Neural cell (in vitro differentiated cells): Measurements from ENCODE around the gene RPS8. TPM values are rescaled to one million over a fixed set of nuclear protein-coding genes. Genes with fewer than 3 reads are reported as not detected.
A peak's percentile ranks its signal among the peaks of the same experiment; 100 is the strongest.

ENCODE experiments used
- H2AFZ ChIP-seq: fragments of 200-600, 300-800 bp; sonication (generic), shearing (Covaris generic); 2 replicates; pipeline ENCODE4 v1.6.0; 2014; ENCODE audit warnings: low read depth, mild to moderate bottlenecking, antibody characterized with exemption, low read length, moderate library complexity
- H3F3A ChIP-seq: fragments of 200-600 bp; shearing (Covaris generic); 2 replicates; pipeline ENCODE4 v1.6.1; 2016; ENCODE audit warnings: mild to moderate bottlenecking, moderate library complexity, mixed read lengths, antibody characterized with exemption, low read length; ENCODE audit not compliant: insufficient read depth, poor library complexity, severe bottlenecking
- H3K27ac ChIP-seq: fragments of 200-600, 300-800 bp; sonication (generic), shearing (Covaris generic); 2 replicates; pipeline ENCODE4 v1.5.1; 2014; ENCODE audit warnings: mild to moderate bottlenecking, low read length, moderate library complexity
- H3K27me3 ChIP-seq: fragments of 300-800, 200-600 bp; sonication (generic), shearing (Covaris generic); 2 replicates; pipeline ENCODE4 v1.6.0; 2014; ENCODE audit warnings: mild to moderate bottlenecking, low read depth, low read length, moderate library complexity; ENCODE audit not compliant: insufficient read depth
- H3K36me3 ChIP-seq: fragments of 300-800, 200-600 bp; sonication (generic), shearing (Covaris generic); 2 replicates; pipeline ENCODE4 v1.5.1; 2014; ENCODE audit warnings: mild to moderate bottlenecking, antibody characterized with exemption, low read length, moderate library complexity; ENCODE audit not compliant: insufficient read depth
- H3K4me2 ChIP-seq: fragments of 300-800, 200-600 bp; sonication (generic), shearing (Covaris generic); 2 replicates; pipeline ENCODE4 v1.6.0; 2014; ENCODE audit warnings: mild to moderate bottlenecking, low read length
- H3K4me3 ChIP-seq: fragments of 300-800, 200-600 bp; sonication (generic), shearing (Covaris generic); 2 replicates; pipeline ENCODE4 v1.5.1; 2014; ENCODE audit warnings: mild to moderate bottlenecking, low read length, moderate library complexity
- H3K79me2 ChIP-seq: fragments of 200-600 bp; shearing (Covaris generic); replicated peaks from 2 replicates; pipeline ENCODE4 v1.6.0; 2014; ENCODE audit warnings: mild to moderate bottlenecking, low read length, moderate library complexity; ENCODE audit not compliant: insufficient read depth
- H3K9ac ChIP-seq: fragments of 300-800, 200-600 bp; sonication (generic), shearing (Covaris generic); 2 replicates; pipeline ENCODE4 v1.6.1; 2016; ENCODE audit warnings: mild to moderate bottlenecking, low read length, mixed read lengths
- H3K9me2 ChIP-seq: fragments of 200-600 bp; shearing (Covaris generic); 2 replicates; pipeline ENCODE4 v1.6.1; 2016; ENCODE audit warnings: mild to moderate bottlenecking, low read length, mixed read lengths; ENCODE audit not compliant: insufficient read depth
- H3K9me3 ChIP-seq: fragments of 200-600, 300-800 bp; sonication (generic), shearing (Covaris generic); 2 replicates; pipeline ENCODE4 v1.6.1; 2016; ENCODE audit warnings: mild to moderate bottlenecking, mixed run types, low read length, moderate library complexity, mixed read lengths
- H4K20me1 ChIP-seq: fragments of 200-600 bp; shearing (Covaris generic); 2 replicates; pipeline ENCODE4 v1.6.1; 2016; ENCODE audit warnings: mild to moderate bottlenecking, mixed run types; ENCODE audit not compliant: insufficient read depth
- EP300 ChIP-seq: fragments of 450-650 bp; conservative IDR thresholded peaks from 2 replicates; pipeline ENCODE4 v1.6.1; 2014; ENCODE audit warnings: antibody characterized with exemption, mild to moderate bottlenecking, moderate library complexity; ENCODE audit not compliant: poor library complexity, severe bottlenecking
- EZH2 ChIP-seq: fragments of 200-600, 300-800 bp; shearing (Covaris generic), sonication (generic); IDR thresholded peaks from 2 replicates; pipeline ENCODE4 v1.6.1; 2014; ENCODE audit warnings: antibody characterized with exemption, low read length, borderline replicate concordance, mild to moderate bottlenecking; ENCODE audit not compliant: insufficient read depth, poor library complexity, severe bottlenecking
- MXI1 ChIP-seq: fragments of 450-650 bp; conservative IDR thresholded peaks from 2 replicates; pipeline ENCODE4 v1.6.1; 2014; ENCODE audit warnings: antibody characterized with exemption, mild to moderate bottlenecking; ENCODE audit not compliant: poor library complexity, severe bottlenecking
- POLR2AphosphoS5 ChIP-seq: IDR thresholded peaks from 2 replicates; pipeline ENCODE4 v1.6.1; 2012
- RAD21 ChIP-seq: fragments of 450-650 bp; conservative IDR thresholded peaks from 2 replicates; pipeline ENCODE4 v1.6.1; 2014; ENCODE audit warnings: antibody characterized with exemption, mild to moderate bottlenecking, moderate library complexity
- REST ChIP-seq: IDR thresholded peaks from 2 replicates; pipeline ENCODE4 v1.6.1; 2012; ENCODE audit warnings: borderline replicate concordance
- SMC3 ChIP-seq: fragments of 450-650 bp; conservative IDR thresholded peaks from 2 replicates; pipeline ENCODE4 v1.6.1; 2014; ENCODE audit warnings: antibody characterized with exemption, mild to moderate bottlenecking, moderate library complexity; ENCODE audit not compliant: poor library complexity
- TAF1 ChIP-seq: IDR thresholded peaks from 2 replicates; pipeline ENCODE4 v1.6.1; 2012; ENCODE audit warnings: low read depth
- polyA plus RNA-seq: library from polyadenylated mRNA; depleted of rRNA; stranded (reverse); fragments of >200 nt; gene quantifications from 2 replicates; pipeline ENCODE4 v1.2.3, GENCODE V29; 2014

RPS8 gene
- polyA plus RNA-seq, 1 donor from 2014 or later = 2,015 TPM

GRCh38 chr1:44776730-44777068 lies 1.4 kb downstream of the RPS8 start:
- peak overlapping the region; percentile 95 for H3K9ac ChIP-seq
- no peaks in the 10 kb centered on the region for H3K9me3 ChIP-seq
- peak overlapping the region; percentile 81 for H3K4me3 ChIP-seq
- H3K27me3 ChIP-seq = no peaks in the 10 kb centered on the region
- peaks cover 2% of the 10 kb centered on the region for H4K20me1 ChIP-seq
- H3K9me2 ChIP-seq = no peaks in the 10 kb centered on the region
- H3K79me2 ChIP-seq = peaks cover 10% of the 10 kb centered on the region
- H3F3A ChIP-seq = no peaks in the 10 kb centered on the region
- H2AFZ ChIP-seq = no peak overlapping the region
- H3K27ac ChIP-seq = no peak overlapping the region
- H3K36me3 ChIP-seq = no peaks in the 10 kb centered on the region
- TF ChIP-seq SMC3 = no peak
- no peak for TF ChIP-seq POLR2AphosphoS5
- no peak for TF ChIP-seq RAD21
- TF ChIP-seq REST = no peak
- peak overlapping the region; percentile 75 for H3K4me2 ChIP-seq

GRCh38 chr1:44777547-44777946 lies 2.2 kb downstream of the RPS8 start:
- Histone ChIP-seq H2AFZ (no peak overlapping the region), H3K9me2 (no peaks in the 10 kb centered on the region), H3K36me3 (no peaks in the 10 kb centered on the region), H3F3A (no peaks in the 10 kb centered on the region), H3K79me2 (peaks cover 10% of the 10 kb centered on the region), H4K20me1 (peaks cover 2% of the 10 kb centered on the region), H3K4me3 (peak overlapping the region; percentile 81), H3K27ac (no peak overlapping the region), H3K9me3 (no peaks in the 10 kb centered on the region), H3K9ac (no peak overlapping the region), H3K4me2 (no peak overlapping the region), H3K27me3 (no peaks in the 10 kb centered on the region)
- TF ChIP-seq TAF1 = no peak
- no peak for TF ChIP-seq RAD21
- TF ChIP-seq EZH2 = no peak
- TF ChIP-seq MXI1 = no peak
- TF ChIP-seq SMC3 = no peak

- Histone ChIP-seq H4K20me1 (peaks cover 2% of the 10 kb centered on the region), H2AFZ (no peak overlapping the region), H3K9me3 (no peaks in the 10 kb centered on the region), H3K79me2 (peaks cover 10% of the 10 kb centered on the region), H3K36me3 (no peaks in the 10 kb centered on the region), H3K27me3 (no peaks in the 10 kb centered on the region), H3K9me2 (no peaks in the 10 kb centered on the region), H3K4me3 (no peak overlapping the region), H3K9ac (no peak overlapping the region), H3F3A (no peaks in the 10 kb centered on the region), H3K27ac (no peak overlapping the region), H3K4me2 (no peak overlapping the region)
- TF ChIP-seq REST (no peak), EP300 (no peak), RAD21 (no peak), EZH2 (no peak), TAF1 (no peak), SMC3 (no peak), POLR2AphosphoS5 (no peak)
These were observed 2.8 kb downstream of the RPS8 start for GRCh38 chr1:44777969-44778635.
